HG02642 (cell line): ENCODE data around the gene ZDHHC18.
A peak's percentile ranks its signal among the peaks of the same experiment; 100 is the strongest.
"Not testable (repeated sequence)": the region's sequence is repeated elsewhere in the genome, so short reads cannot be mapped to it uniquely, and the experiment has no call there.

Experiments used
- ATAC-seq: cut with Tn5 transposase; IDR thresholded peaks from one replicate; pipeline ENCODE4 v1.9.1; 2021; ENCODE audit warnings: mild to moderate bottlenecking; ENCODE audit not compliant: unreplicated experiment, poor library complexity

ZDHHC18 gene

DNA sequence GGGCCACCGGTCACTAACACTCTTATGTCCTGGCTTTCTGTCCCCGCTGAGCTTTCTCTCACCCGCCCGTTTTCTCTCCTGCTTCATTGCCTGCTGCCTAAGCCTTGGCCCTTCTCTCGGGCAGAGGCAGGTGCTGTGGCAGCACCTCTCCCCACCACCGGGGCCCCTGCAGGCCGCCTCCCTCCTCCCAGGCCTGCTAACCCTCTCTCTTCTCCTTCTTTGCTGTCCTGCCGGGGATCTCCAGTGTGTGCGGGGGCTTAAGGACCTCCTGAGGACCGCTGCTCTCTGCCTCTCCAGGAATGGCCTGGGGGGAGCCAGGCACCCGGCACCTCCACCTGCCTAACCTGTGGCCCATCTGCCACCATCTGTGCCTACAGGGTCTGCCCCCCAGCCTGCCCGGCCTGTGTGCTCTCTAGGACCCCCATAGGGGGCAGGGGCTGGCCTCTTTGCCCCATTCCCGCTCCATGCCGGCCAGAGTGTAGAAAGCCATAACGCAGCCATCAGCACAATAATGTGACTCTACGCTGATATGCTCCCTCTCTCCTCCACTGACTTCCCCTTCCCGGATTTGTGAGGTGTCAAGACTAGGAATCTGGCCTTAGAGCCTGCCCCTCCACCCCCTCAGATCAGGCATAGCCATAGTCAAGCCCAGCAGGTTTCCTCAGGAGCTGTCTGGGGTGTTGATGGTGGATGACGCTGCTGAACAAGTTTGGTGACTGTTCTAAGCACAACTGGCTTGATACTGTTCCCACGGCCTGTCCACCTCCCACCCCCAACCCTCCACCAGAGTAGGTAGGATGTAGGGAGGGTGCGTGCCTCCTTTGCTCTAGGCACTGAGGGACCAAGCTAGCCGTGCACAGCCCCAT lies 30.3 kb downstream of the ZDHHC18 start:
- no peak for ATAC-seq

DNA sequence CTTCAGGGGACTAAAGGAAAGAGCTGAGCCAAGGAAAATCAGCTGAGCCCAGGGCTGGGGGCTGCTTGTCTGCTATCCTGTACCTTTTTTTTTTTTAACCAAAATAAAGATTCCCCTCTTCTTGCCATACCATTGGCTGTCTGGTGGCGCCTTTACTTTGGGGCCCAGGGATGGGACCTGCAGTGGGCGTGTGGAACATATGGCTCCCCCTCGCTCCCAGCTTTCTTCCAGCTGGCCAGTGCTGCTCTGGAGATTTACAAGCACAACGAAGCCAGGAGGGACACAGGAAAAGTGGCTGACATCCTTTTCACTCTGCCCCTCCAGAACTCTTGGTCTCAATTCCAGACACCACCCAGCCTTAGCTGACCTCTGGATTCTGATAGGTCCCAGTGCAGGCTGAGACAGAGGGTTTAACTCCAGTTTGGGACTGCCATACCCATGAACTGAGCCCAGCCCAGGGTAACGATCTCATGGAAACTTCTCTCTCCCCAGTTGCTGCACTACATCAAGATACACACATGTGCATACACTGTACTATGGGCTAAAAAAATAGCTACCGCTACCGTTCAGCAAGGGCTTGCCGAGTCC lies 31.1 kb downstream of the ZDHHC18 start:
- ATAC-seq: no peak

DNA sequence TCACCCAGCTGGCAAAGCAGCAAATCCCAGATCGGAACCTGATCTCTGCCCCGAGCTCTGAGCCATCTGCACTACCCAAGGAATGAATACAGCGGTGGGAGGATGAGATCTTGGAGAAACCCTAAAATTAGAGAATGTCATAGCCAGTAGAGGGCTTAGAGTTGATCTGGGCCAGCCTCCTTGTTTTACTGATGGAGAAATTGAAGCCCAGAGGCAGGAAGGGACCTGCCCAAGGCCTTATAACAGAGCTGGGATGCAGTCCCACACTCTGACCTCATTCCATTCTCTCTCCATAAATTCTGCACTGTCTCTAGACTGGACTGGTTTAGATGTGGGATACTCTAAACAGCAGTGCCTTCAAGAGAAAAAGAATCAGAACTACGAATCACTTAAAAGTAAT lies 31.7 kb downstream of the ZDHHC18 start:
- no peak for ATAC-seq

DNA sequence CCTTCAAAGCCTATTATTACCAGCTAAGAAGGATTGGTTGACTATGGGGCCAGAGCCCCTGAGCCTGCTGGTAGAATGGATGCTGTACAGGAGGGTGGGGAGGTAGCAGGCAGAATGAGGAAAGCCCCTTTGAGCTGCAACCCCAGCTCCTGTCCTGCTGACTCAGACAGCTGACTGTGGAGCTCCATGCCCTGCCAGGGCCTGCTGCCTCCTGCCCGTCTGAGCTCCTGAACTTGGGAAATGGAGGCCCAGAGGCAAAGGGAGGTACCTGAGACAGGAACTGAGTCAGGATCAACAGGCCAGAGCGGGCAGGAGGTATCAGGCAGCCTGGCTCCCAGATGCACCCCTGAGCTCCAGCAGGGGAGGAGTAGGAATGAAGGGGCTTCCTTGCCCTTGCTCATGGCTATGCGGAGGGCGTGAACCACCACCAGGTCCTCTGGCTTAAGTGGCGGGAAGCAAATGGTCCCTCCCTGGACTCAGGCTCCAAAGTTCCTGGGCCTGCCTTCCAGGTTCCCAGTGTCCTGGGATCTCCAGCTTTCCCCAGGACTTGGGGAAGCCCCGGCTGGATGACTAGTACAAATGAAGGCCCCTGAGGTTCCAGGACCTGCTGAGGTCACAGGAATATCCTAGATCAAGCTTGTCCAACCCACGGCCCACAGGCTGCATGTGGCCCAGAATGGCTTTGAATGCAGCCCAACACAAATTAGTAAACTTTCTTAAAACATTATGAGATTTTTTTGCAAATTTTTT lies 32.6 kb downstream of the ZDHHC18 start:
- no peak for ATAC-seq

DNA sequence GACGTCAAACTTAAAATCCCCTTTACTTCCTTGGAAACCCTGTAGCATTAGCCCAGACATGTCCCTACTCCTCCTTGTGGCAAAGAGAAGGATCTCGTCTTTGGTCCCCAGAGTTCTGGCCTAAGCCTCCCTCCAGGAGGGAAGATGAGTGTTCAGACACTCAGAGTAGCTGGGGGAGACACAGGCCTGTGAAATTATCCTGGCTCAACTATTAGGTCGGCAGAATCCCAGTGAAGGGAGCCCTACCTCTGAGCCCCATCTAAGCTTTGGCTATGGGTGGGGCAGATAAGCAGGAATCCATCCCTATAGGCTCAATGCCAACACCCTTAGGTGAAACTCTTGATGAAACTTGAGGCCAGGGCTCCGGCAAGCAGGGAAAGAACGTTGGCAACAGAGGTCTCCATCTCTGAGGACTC lies 34.8 kb downstream of the ZDHHC18 start:
- no peak for ATAC-seq

DNA sequence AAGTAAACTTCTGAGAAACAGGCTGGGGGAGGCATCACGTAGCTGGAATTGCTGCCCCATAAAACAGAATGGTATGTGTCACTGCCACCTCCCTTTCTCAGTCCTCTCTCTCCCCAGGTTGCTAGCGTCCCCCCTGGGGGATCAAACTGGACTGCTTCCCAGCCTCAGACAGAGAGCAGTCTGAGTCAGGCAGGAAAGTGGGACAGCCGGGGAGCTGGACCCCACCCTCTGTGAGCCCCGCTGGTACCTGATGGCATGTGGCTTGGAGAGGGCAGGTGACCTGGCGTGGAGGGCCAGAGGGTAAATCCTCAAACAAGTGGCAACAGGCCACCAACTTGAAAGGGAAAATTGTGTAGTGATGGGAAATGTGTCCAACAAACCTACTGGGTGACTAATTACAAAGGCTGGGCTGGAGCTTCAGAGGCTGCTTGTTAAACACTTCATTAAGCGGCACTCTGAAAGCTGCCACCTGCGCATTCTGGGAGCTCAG lies 35.4 kb downstream of the ZDHHC18 start:
- no peak for ATAC-seq

DNA sequence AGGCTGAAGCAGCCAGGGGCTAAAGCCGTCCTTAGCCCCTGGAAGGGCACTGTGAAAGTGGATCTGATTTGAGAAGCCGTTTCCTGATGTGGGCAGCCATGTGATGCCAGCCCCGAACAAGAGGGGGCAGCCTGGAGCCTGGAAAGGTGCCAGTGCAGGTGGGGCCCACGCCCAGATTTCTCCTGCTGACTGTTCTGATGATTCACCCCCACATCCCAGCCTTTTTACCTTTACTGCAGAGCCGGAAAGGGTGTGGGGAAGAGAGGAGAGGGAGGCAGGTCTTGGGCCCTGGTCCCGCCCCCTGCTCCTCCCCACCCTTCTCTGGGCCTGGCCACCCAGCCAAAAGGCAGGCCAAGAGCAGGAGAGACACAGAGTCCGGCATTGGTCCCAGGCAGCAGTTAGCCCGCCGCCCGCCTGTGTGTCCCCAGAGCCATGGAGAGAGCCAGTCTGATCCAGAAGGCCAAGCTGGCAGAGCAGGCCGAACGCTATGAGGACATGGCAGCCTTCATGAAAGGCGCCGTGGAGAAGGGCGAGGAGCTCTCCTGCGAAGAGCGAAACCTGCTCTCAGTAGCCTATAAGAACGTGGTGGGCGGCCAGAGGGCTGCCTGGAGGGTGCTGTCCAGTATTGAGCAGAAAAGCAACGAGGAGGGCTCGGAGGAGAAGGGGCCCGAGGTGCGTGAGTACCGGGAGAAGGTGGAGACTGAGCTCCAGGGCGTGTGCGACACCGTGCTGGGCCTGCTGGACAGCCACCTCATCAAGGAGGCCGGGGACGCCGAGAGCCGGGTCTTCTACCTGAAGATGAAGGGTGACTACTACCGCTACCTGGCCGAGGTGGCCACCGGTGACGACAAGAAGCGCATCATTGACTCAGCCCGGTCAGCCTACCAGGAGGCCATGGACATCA lies 36.5 kb downstream of the ZDHHC18 start, which contains the start of gene SFN:
Gene SFN, plus strand, starts transcription at position 369 of the 904 bp plus-strand sequence. Its CDS starts 64 bp downstream, at position 433.
- ATAC-seq: no peak

DNA sequence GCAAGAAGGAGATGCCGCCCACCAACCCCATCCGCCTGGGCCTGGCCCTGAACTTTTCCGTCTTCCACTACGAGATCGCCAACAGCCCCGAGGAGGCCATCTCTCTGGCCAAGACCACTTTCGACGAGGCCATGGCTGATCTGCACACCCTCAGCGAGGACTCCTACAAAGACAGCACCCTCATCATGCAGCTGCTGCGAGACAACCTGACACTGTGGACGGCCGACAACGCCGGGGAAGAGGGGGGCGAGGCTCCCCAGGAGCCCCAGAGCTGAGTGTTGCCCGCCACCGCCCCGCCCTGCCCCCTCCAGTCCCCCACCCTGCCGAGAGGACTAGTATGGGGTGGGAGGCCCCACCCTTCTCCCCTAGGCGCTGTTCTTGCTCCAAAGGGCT lies 37.2 kb downstream of the ZDHHC18 start:
- ATAC-seq: no peak

DNA sequence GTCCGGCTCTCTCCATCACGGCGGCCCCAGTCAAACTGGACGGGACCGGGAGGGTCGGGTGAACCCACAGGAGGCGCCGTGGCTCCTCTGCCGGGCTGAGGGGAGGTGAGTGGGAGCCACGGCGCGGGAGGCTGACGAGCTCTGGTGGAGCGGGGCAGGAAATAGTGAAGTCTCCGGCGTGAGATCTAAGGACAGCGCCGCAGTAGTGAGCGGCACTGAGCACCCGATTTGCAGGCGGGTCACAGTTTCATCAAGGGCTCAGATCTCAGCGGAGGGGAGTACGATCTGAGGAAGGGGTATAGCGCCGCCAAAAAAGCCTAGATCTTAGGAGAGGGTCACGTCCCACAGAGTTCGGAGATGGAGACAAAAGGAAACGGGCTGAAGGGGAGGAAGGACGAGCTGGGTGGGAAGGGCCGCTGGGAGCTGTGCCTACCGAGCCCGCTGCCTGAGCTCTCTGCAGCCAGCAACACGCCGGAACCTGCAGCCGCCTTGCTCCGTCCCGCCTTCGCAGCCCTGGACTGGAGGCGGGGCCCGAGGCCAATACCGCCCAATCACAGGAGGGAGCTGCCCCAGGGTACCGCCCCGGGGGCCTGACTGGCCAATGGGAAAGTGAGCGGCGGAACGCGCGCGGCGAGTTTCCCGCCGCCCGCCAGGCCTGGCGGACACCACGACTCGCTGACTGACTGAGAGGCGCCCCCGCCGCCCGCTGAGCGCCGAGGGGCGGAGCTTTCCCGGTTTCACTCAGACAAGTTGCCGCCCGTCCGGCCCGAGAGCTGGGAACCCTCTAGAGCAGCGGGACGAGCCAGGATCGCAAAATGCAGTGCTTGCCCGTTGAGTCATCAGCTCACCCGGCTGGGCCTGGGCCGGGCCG lies 38.4 kb downstream of the ZDHHC18 start:
- peak; percentile 92 for ATAC-seq

DNA sequence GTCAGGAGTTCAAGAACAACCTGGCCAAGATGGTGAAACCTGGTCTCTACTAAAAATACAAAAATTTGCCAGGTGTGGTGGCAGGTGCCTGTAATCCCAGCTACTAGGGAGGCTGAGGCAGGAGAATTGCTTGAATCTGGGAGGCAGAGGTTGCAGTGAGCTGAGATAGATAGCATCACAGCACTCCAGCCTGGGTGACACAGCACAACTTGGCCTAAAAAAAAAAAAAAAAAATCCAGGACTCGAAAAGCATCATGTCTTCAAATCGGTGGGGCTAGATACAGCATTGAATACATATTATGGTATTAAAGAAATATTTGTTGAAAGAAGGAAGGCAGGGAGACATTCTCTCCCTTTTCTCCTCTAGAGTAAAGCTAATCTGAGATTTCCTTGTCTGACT lies 46.6 kb downstream of the ZDHHC18 start:
- not testable (repeated sequence) for ATAC-seq

DNA sequence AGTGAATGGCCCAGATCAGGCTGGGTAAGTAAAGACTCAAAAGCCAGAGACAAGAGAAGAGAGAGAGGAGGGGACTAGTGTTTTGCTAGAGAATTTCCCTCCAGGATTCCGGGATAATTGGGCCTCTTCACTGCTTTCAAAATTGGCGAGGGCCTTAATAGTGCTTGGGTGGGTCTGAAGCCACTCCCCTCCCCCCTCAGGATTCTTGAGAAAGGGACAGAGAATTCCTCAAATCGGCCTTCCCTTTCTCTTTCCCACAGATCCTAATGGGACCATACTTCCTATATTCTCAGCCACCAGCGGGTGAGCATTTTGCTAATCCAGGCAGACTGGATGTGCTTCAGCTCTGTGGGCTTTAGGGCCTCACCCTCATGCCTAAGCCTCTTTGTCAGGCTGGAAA lies 48.4 kb downstream of the ZDHHC18 start:
- ATAC-seq: no peak

DNA sequence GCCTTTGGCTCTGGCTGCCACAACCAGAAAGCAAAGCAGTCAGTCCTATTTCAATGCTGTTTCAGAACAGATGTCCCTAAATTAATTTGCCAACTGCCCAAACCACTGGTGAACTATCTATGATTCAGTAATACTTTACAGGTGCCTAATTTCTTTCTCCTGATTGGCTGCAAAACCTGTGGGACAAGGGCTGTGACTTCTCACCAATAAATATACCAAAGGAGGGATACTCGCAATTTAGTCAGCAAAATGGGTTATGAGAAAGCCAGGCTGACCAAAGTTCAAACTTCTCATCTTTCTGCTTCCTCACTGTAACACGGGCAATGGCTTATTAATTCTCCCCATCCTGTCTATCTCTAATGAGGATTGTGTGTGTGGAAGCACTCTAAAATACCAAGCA lies 50.8 kb downstream of the ZDHHC18 start:
- no peak for ATAC-seq

DNA sequence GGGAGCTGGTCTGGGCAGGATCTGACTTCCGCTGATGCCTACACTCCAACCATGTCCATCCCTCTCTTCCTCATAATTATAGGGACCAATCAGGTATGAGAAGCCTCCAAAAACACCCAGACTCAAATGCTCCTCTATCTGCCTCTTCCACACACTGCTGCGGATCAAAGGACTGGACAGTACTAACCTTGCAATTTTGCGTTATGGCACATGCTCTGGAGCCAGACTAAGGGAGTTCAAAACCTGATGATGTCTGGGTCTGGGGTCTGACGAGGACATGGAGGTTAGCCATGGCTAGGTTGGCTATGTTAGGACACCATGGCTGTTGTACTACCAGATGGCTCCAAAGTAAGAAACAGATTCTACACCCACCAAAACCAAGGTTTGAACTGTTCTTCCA lies 53.3 kb downstream of the ZDHHC18 start:
- no peak for ATAC-seq

DNA sequence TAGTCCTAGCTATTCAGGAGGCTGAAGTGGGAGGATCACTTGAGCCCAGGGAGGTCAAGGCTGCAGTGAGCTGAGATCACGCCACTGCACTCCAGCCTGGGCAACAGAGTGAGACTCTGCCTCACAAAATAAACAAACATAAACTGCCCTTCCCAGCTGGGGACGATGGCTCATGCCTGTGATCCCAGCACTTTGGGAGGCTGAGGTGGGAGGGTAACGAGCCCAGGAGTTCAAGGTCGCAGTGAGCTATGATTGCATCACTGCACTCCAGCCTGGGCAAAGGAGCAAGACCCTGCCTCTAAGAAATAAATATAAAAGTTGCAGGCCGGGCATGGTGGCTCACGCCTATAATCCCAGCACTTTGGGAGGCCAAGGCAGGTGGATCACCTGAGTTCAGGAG lies 55.1 kb downstream of the ZDHHC18 start:
- ATAC-seq: not testable (repeated sequence)

DNA sequence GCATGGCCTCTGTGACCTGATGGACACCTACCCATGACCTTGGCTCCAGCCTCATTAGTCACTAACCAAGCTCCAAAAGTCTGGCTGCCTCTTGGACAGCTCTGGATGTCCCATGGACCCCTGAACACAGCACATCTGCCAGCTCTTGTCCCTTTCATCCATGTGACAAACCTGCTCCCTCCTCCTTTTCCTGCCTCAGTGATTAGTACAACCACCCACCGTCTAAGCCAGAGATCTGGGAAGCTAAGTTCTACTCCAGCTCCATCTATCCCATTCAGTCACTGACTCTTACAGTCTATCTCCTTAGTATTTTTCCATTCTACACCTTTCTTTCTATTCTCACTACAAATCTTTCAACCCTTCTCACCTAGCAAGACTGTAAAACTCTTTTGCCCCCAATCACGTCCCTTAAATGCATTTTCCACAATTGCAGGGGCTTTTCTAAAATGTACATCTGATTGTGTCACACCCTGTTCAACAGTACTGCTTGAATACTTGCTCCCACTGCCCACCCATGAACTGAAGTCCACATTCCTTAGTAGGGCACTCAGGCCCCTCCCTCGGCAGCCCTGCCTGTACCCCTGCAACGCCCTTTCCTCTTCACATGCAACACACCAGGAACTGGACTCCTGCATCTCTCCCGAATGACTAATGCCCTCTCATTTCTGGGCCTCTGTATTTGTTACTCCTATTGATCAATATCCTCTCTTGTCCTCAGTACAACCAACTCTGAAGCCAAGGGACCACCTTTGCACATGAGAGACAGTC lies 56.4 kb downstream of the ZDHHC18 start:
- ATAC-seq: no peak

DNA sequence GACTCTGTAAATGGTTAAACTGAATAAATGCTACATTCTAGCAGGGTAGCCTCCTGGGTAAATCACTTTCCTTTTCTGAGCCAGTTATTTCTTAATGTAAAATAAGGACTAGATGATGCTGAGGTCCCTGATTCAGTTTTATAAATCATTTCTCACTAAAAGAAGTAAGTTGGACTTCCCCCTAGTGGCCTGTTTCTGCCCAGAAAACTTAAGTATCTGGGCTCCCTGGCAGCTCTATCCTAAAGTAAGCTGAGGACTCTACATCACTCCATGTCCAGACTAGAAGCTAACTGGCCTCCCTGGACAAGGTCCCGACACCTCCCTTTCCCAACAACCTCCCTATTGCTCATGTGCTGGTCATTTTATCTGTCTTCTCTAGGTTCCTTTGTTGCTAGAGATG lies 60.6 kb downstream of the ZDHHC18 start:
- ATAC-seq: no peak

DNA sequence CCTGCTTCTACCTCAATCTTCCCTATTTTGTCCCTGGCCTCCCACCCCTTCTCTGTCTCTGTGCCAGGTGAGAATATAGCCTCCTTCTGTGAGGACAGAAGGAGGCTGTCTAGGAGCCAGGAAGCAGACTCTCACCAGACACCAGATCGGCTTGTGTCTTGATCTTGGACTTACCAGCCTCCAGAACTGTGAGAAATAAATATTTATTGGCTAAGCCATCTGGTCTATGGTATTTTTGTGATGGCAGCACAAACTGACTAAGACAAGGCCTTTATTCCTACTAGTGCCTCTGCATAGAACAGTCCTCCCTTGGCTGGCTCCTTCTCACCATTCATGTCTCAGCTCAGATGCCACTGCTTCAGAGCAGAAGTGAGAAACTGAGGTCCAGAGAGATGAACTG lies 61.7 kb downstream of the ZDHHC18 start:
- ATAC-seq: no peak
